Activated CD4-positive, alpha-beta T cell treated with anti-CD3 and anti-CD28 coated beads, Interleukin-2, amount 10 ng/mL, durations not matched to agents 7 days and 5 days (primary cell): Measurements from ENCODE around the gene SH3RF3. TPM values are rescaled to one million over a fixed set of nuclear protein-coding genes. Genes with fewer than 3 reads are reported as not detected.

Experiments
- CTCF ChIA-PET: fragments of 350-600 bp; sonication (Branson Sonifier 250); formaldehyde crosslinking; loops from one replicate; lab custom pipeline; 2021; ENCODE audit warnings: antibody characterized with exemption; lab: Charles Lee
- POLR2A ChIA-PET: fragments of 350-600 bp; sonication (Branson Sonifier 250); formaldehyde crosslinking; loops from one replicate; lab custom pipeline; 2021; ENCODE audit warnings: antibody characterized with exemption; lab: Charles Lee
- DNase-seq: peaks from one replicate; pipeline ENCODE4 v3.0.0-alpha.2; 2020
- H3K27ac Mint-ChIP-seq: one replicate; pipeline ENCODE4 v1.8.0; 2021; ENCODE audit warnings: mild to moderate bottlenecking, moderate library complexity, mixed read lengths
- H3K27me3 Mint-ChIP-seq: one replicate; pipeline ENCODE4 v1.8.0; 2021; ENCODE audit warnings: mixed read lengths
- H3K36me3 Mint-ChIP-seq: one replicate; pipeline ENCODE4 v1.8.0; 2021; ENCODE audit warnings: low read depth, mixed read lengths
- H3K4me1 Mint-ChIP-seq: one replicate; pipeline ENCODE4 v1.8.0; 2021; ENCODE audit warnings: mixed read lengths
- H3K4me3 Mint-ChIP-seq: one replicate; pipeline ENCODE4 v1.8.0; 2021; ENCODE audit warnings: mild to moderate bottlenecking, moderate library complexity, mixed read lengths
- H3K9me3 Mint-ChIP-seq: one replicate; pipeline ENCODE4 v1.8.0; 2021; ENCODE audit warnings: mixed read lengths
- total RNA-seq, 2 experiments: library from RNA; stranded (reverse); gene quantifications; one replicate each; pipeline ENCODE4 v1.2.3, GENCODE V29; 2021

SH3RF3 gene
- total RNA-seq: under 1 TPM; 0.08 to 0.17 TPM

GRCh38 chr2:109128616-109129355, at the start of gene SH3RF3:
Gene SH3RF3 (plus strand): TSS chr2:109129205.
- no peak for DNase-seq
- H3K4me3 Mint-ChIP-seq: peak within 1 kb of the TSS; percentile 74
- ChIA-PET CTCF (interaction anchor here (0.6 to 1.3 kb wide), 4 partner anchors 98 to 616 kb away, joined by 3 to 6 read pairs (median 3); no protein-coding TSS in a partner anchor), POLR2A (interaction anchor here (0.6 kb wide), 1 partner anchor 130 kb away, joined by 3 read pairs; no protein-coding TSS in a partner anchor)
- H3K27me3 Mint-ChIP-seq: peaks cover 57% of the 10 kb centered on the region
- H3K9me3 Mint-ChIP-seq: no peaks in the 10 kb centered on the region
- peaks cover 24% of the 10 kb centered on the region for H3K4me1 Mint-ChIP-seq
- peak within 1 kb of the TSS; percentile 73 for H3K27ac Mint-ChIP-seq
- no peaks in the 10 kb centered on the region for H3K36me3 Mint-ChIP-seq

- peak overlapping the region; percentile 26 for H3K27ac Mint-ChIP-seq
- H3K27me3 Mint-ChIP-seq: peaks cover 13% of the 10 kb centered on the region
- H3K9me3 Mint-ChIP-seq: no peaks in the 10 kb centered on the region
- ChIA-PET CTCF (no interaction called here), POLR2A (no interaction called here)
- H3K4me3 Mint-ChIP-seq: no peak overlapping the region
- DNase-seq: no peak
- no peaks in the 10 kb centered on the region for H3K36me3 Mint-ChIP-seq
- no peaks in the 10 kb centered on the region for H3K4me1 Mint-ChIP-seq
Observed at GRCh38 chr2:109079590-109079989, 49.4 kb upstream of the SH3RF3 start.

GRCh38 chr2:109080109-109080508, 48.9 kb upstream of the SH3RF3 start:
- Mint-ChIP-seq H3K27ac (no peak overlapping the region), H3K36me3 (no peaks in the 10 kb centered on the region), H3K4me3 (no peak overlapping the region), H3K27me3 (peaks cover 11% of the 10 kb centered on the region), H3K9me3 (no peaks in the 10 kb centered on the region), H3K4me1 (no peaks in the 10 kb centered on the region)
- POLR2A ChIA-PET: no interaction called here
- CTCF ChIA-PET: no interaction called here
- no peak for DNase-seq

GRCh38 chr2:109080757-109081156, 48.2 kb upstream of the SH3RF3 start:
- Mint-ChIP-seq H3K9me3 (no peaks in the 10 kb centered on the region), H3K36me3 (no peaks in the 10 kb centered on the region), H3K4me1 (no peaks in the 10 kb centered on the region), H3K27ac (no peak overlapping the region), H3K27me3 (peaks cover 6% of the 10 kb centered on the region), H3K4me3 (no peak overlapping the region)
- ChIA-PET CTCF (no interaction called here), POLR2A (no interaction called here)
- DNase-seq: no peak

GRCh38 chr2:109081374-109081773, 47.6 kb upstream of the SH3RF3 start:
- POLR2A ChIA-PET: no interaction called here
- no peak overlapping the region for H3K27ac Mint-ChIP-seq
- H3K36me3 Mint-ChIP-seq: no peaks in the 10 kb centered on the region
- no peak overlapping the region for H3K4me3 Mint-ChIP-seq
- peaks cover 4% of the 10 kb centered on the region for H3K9me3 Mint-ChIP-seq
- peaks cover 5% of the 10 kb centered on the region for H3K27me3 Mint-ChIP-seq
- no peak for DNase-seq
- H3K4me1 Mint-ChIP-seq: no peaks in the 10 kb centered on the region
- CTCF ChIA-PET: no interaction called here

- peaks cover 3% of the 10 kb centered on the region for H3K27me3 Mint-ChIP-seq
- peaks cover 2% of the 10 kb centered on the region for H3K4me1 Mint-ChIP-seq
- no peak overlapping the region for H3K27ac Mint-ChIP-seq
- H3K9me3 Mint-ChIP-seq: peaks cover 4% of the 10 kb centered on the region
- no peak for DNase-seq
- CTCF ChIA-PET: interaction anchor here (1.1 kb wide), 1 partner anchor 21 kb away, joined by 3 read pairs; no protein-coding TSS in a partner anchor
- H3K36me3 Mint-ChIP-seq: no peaks in the 10 kb centered on the region
- H3K4me3 Mint-ChIP-seq: no peak overlapping the region
- POLR2A ChIA-PET: no interaction called here
Observed at GRCh38 chr2:109083771-109084170, 45.2 kb upstream of the SH3RF3 start.

- Mint-ChIP-seq H3K4me3 (no peak overlapping the region), H3K36me3 (no peaks in the 10 kb centered on the region), H3K4me1 (peaks cover 2% of the 10 kb centered on the region), H3K27me3 (no peaks in the 10 kb centered on the region), H3K27ac (no peak overlapping the region), H3K9me3 (peaks cover 4% of the 10 kb centered on the region)
- POLR2A ChIA-PET: no interaction called here
- CTCF ChIA-PET: interaction anchor here (1.1 kb wide), 1 partner anchor 21 kb away, joined by 3 read pairs; no protein-coding TSS in a partner anchor
- DNase-seq: no peak
Observed at GRCh38 chr2:109084341-109084740, 44.7 kb upstream of the SH3RF3 start.

GRCh38 chr2:109085912-109086742, 42.9 kb upstream of the SH3RF3 start:
- Mint-ChIP-seq H3K4me1 (peaks cover 6% of the 10 kb centered on the region), H3K9me3 (peaks cover 4% of the 10 kb centered on the region), H3K4me3 (no peak overlapping the region), H3K27me3 (no peaks in the 10 kb centered on the region), H3K36me3 (no peaks in the 10 kb centered on the region), H3K27ac (no peak overlapping the region)
- CTCF ChIA-PET: no interaction called here
- POLR2A ChIA-PET: no interaction called here
- DNase-seq: no peak

- ChIA-PET POLR2A (no interaction called here), CTCF (no interaction called here)
- H3K4me3 Mint-ChIP-seq: no peak overlapping the region
- H3K36me3 Mint-ChIP-seq: no peaks in the 10 kb centered on the region
- H3K4me1 Mint-ChIP-seq: peaks cover 6% of the 10 kb centered on the region
- H3K27me3 Mint-ChIP-seq: no peaks in the 10 kb centered on the region
- H3K9me3 Mint-ChIP-seq: peaks cover 4% of the 10 kb centered on the region
- DNase-seq: no peak
- no peak overlapping the region for H3K27ac Mint-ChIP-seq
Observed at GRCh38 chr2:109086743-109087020, 42.3 kb upstream of the SH3RF3 start.

- Mint-ChIP-seq H3K9me3 (peaks cover 4% of the 10 kb centered on the region), H3K27ac (no peak overlapping the region), H3K27me3 (no peaks in the 10 kb centered on the region), H3K4me3 (no peak overlapping the region), H3K4me1 (peaks cover 6% of the 10 kb centered on the region), H3K36me3 (no peaks in the 10 kb centered on the region)
- ChIA-PET CTCF (no interaction called here), POLR2A (no interaction called here)
- DNase-seq: no peak
Observed at GRCh38 chr2:109087055-109087663, 41.8 kb upstream of the SH3RF3 start.

GRCh38 chr2:109089602-109090300, 39.3 kb upstream of the SH3RF3 start:
- ChIA-PET CTCF (interaction anchor here (0.6 kb wide), 1 partner anchor 15 kb away, joined by 3 read pairs; no protein-coding TSS in a partner anchor), POLR2A (no interaction called here)
- H3K36me3 Mint-ChIP-seq: no peaks in the 10 kb centered on the region
- H3K27ac Mint-ChIP-seq: no peak overlapping the region
- no peak for DNase-seq
- H3K4me1 Mint-ChIP-seq: peaks cover 6% of the 10 kb centered on the region
- peaks cover 9% of the 10 kb centered on the region for H3K9me3 Mint-ChIP-seq
- no peaks in the 10 kb centered on the region for H3K27me3 Mint-ChIP-seq
- H3K4me3 Mint-ChIP-seq: no peak overlapping the region

- peaks cover 6% of the 10 kb centered on the region for H3K4me1 Mint-ChIP-seq
- H3K27ac Mint-ChIP-seq: no peak overlapping the region
- no peak for DNase-seq
- ChIA-PET POLR2A (no interaction called here), CTCF (no interaction called here)
- H3K9me3 Mint-ChIP-seq: peaks cover 10% of the 10 kb centered on the region
- no peak overlapping the region for H3K4me3 Mint-ChIP-seq
- no peaks in the 10 kb centered on the region for H3K36me3 Mint-ChIP-seq
- no peaks in the 10 kb centered on the region for H3K27me3 Mint-ChIP-seq
Observed at GRCh38 chr2:109091526-109091925, 37.5 kb upstream of the SH3RF3 start.
